Vagina (tissue), 2 donors: Measurements from ENCODE around the gene FAM151B.

Source experiments
- POLR2AphosphoS5 ChIP-seq, 2 donors: sonication (generic); formaldehyde crosslinking; IDR thresholded peaks; one replicate each; pipeline ENCODE4 v1.9.0; 2017; ENCODE audit warnings: antibody characterized with exemption in 2 of 2, mild to moderate bottlenecking in 2 of 2, low read depth in 1 of 2; ENCODE audit not compliant: insufficient read depth in 1 of 2
- TF ChIP-seq, protein P1 (sequence below), 3 experiments: fragments of 450-650 bp in 2 of 3; fragments of 200-600 bp in 1 of 3; sonication (generic) in 1 of 3; IDR thresholded peaks; one replicate each; pipeline ENCODE4 v1.5.1; 2017 to 2019; ENCODE audit warnings: antibody characterized with exemption in 3 of 3, mild to moderate bottlenecking in 2 of 3, moderate library complexity in 2 of 3

DNA sequence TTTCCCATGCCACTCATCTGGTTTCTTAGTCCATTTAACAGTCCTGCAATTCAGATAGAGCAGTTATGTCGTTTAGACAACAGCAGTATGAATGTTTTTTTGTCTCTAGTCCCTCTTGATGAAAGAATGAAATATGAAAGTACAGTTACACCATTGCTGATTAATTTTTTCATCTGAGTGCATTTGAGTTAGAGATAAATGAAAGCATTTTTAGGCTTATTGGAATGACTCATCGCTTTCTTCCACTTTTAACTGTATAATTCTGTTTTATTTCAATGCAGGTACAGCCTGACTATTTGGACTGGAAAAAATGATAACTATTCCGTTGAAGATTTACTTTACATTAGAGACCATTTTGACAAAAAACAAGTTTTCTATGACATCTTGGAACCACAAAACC lies 53.5 kb downstream of the FAM151B start:
- TF ChIP-seq POLR2AphosphoS5 (IDR thresholded peaks at IDR 0.05; ENCODE audit: insufficient read depth in 1 of 2, low read depth in 1 of 2): no peak
- TF ChIP-seq, protein P1, sequence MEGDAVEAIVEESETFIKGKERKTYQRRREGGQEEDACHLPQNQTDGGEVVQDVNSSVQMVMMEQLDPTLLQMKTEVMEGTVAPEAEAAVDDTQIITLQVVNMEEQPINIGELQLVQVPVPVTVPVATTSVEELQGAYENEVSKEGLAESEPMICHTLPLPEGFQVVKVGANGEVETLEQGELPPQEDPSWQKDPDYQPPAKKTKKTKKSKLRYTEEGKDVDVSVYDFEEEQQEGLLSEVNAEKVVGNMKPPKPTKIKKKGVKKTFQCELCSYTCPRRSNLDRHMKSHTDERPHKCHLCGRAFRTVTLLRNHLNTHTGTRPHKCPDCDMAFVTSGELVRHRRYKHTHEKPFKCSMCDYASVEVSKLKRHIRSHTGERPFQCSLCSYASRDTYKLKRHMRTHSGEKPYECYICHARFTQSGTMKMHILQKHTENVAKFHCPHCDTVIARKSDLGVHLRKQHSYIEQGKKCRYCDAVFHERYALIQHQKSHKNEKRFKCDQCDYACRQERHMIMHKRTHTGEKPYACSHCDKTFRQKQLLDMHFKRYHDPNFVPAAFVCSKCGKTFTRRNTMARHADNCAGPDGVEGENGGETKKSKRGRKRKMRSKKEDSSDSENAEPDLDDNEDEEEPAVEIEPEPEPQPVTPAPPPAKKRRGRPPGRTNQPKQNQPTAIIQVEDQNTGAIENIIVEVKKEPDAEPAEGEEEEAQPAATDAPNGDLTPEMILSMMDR (IDR thresholded peaks at IDR 0.05): no peak
